Thyroid gland (tissue), 4 donors: ENCODE measurements around the gene KIAA0586. TPM values are rescaled to one million over a fixed set of nuclear protein-coding genes. Genes with fewer than 3 reads are reported as not detected.

ENCODE experiments used
- DNase-seq, 2 donors: peaks; one replicate each; pipeline ENCODE4 v3.0.0-alpha.2; 2019
- H3K27ac ChIP-seq, 3 donors: fragments of 200-600 bp; sonication (generic); 1 replicate in 2 of 3; 2 replicates in 1 of 3; pipeline ENCODE4 v1.5.1; 2016 to 2019; ENCODE audit warnings: mild to moderate bottlenecking in 1 of 3, moderate library complexity in 1 of 3
- H3K27me3 ChIP-seq: fragments of 200-600 bp; sonication (generic); one replicate; pipeline ENCODE4 v1.5.1; 2019
- H3K36me3 ChIP-seq, 2 donors: fragments of 200-600 bp; sonication (generic); one replicate each; pipeline ENCODE4 v1.5.1; 2016 to 2019
- H3K4me1 ChIP-seq, 2 donors: fragments of 200-600 bp; sonication (generic); one replicate each; pipeline ENCODE4 v1.5.1; 2017 to 2019
- H3K4me3 ChIP-seq, 3 donors: fragments of 200-600 bp; sonication (generic); replicated peaks in 1 of 3; 1 replicate in 2 of 3; 2 replicates in 1 of 3; pipeline ENCODE4 v1.5.1; 2016; ENCODE audit warnings: mild to moderate bottlenecking in 1 of 3
- H3K9me3 ChIP-seq: fragments of 200-600 bp; sonication (generic); one replicate; pipeline ENCODE4 v1.5.1; 2017
- POLR2A ChIP-seq, 2 donors: fragments of 450-650 bp; IDR thresholded peaks; one replicate each; pipeline ENCODE4 v1.6.1; 2017; ENCODE audit warnings: antibody characterized with exemption in 2 of 2, mild to moderate bottlenecking in 2 of 2, moderate library complexity in 1 of 2
- WGBS, 2 donors: methylation state at CpG; one replicate each; pipeline ENCODE4 v1.1.5; 2017; 5-methylcytosine and 5-hydroxymethylcytosine counted together
- intact Hi-C: fragments of 100-400 bp; cut with DNase I; formaldehyde crosslinking; loops from one replicate; pipeline ENCODE4 v1.15.1; 2023
- total RNA-seq, 4 donors: library from RNA; depleted of rRNA; stranded (reverse); fragments of >200 nt; gene quantifications; one replicate each; pipeline ENCODE4 v1.2.3, GENCODE V29; 2016
- TF ChIP-seq, protein P1 (sequence below), 6 experiments: fragments of 200-600 bp in 3 of 6; fragments of 450-650 bp in 3 of 6; sonication (generic) in 3 of 6; IDR thresholded peaks; one replicate each; pipeline ENCODE4 v1.5.1; 2016 to 2019; ENCODE audit warnings: antibody characterized with exemption in 6 of 6, mild to moderate bottlenecking in 2 of 6, inconsistent platforms in 1 of 6, moderate library complexity in 1 of 6

The KIAA0586 gene
- total RNA-seq, 4 donors from 2014 or later: 18.7 to 26.3 (median 21.2) TPM

DNA sequence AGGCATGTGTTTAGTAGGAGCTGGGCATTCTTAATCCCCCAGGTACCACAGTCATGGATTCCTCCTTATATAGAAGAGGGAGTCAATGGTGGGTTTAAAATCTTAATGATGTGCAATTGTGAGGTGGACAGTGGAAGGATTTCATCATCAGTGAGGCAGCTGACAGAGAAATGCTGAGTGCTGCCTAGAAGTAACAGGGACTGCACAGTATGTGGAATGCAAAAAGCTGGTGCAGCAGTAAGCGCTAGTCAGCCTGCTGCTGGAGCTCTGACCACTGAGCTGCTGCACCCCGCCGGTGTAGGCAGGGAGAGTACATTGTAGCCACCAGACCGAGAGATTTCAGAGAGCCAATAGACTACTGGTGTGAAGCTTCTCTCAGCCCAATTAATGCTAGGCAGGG is 129.7 kb downstream of the KIAA0586 start:
- Histone ChIP-seq H3K36me3 (no peaks in the 10 kb centered on the region), H3K4me1 (no peaks in the 10 kb centered on the region), H3K4me3 (no peak overlapping the region), H3K9me3 (no peaks in the 10 kb centered on the region), H3K27me3 (no peaks in the 10 kb centered on the region), H3K27ac (no peak overlapping the region)
- no peak for DNase-seq
- intact Hi-C loops: no loop called here
- no peak for TF ChIP-seq POLR2A (IDR thresholded peaks at IDR 0.05)
- TF ChIP-seq, protein P1, sequence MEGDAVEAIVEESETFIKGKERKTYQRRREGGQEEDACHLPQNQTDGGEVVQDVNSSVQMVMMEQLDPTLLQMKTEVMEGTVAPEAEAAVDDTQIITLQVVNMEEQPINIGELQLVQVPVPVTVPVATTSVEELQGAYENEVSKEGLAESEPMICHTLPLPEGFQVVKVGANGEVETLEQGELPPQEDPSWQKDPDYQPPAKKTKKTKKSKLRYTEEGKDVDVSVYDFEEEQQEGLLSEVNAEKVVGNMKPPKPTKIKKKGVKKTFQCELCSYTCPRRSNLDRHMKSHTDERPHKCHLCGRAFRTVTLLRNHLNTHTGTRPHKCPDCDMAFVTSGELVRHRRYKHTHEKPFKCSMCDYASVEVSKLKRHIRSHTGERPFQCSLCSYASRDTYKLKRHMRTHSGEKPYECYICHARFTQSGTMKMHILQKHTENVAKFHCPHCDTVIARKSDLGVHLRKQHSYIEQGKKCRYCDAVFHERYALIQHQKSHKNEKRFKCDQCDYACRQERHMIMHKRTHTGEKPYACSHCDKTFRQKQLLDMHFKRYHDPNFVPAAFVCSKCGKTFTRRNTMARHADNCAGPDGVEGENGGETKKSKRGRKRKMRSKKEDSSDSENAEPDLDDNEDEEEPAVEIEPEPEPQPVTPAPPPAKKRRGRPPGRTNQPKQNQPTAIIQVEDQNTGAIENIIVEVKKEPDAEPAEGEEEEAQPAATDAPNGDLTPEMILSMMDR (IDR thresholded peaks at IDR 0.05): no peak
- 89 to 91% methylated on average over 4 of the region's 4 CpGs for WGBS, 2 donors

DNA sequence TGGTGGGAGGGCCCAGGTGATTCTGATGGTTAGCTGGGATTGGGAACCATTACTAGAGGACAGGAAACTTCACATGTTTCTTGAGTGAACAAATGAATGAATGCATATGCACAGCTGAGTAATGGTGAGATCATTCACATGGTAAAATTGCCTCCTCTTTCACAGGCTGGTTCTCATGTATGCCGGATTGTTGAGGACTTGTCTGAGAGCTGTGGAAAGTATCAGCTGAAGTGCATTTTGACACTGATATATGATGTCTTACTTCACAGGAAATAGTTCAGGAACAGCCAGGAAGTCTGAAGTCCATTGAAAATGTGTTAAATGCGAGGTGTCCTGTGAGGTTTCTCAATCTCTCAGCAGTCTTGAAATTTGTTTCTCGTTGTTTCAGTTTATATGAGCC is 132.7 kb downstream of the KIAA0586 start:
- H3K9me3 ChIP-seq: no peaks in the 10 kb centered on the region
- no peaks in the 10 kb centered on the region for H3K36me3 ChIP-seq
- H3K4me3 ChIP-seq: no peak overlapping the region
- intact Hi-C loops: no loop called here
- H3K27me3 ChIP-seq: no peaks in the 10 kb centered on the region
- no peak for DNase-seq
- no peak overlapping the region for H3K27ac ChIP-seq
- H3K4me1 ChIP-seq: no peaks in the 10 kb centered on the region
- TF ChIP-seq POLR2A (IDR thresholded peaks at IDR 0.05): no peak
- TF ChIP-seq, protein P1 (IDR thresholded peaks at IDR 0.05): no peak
- WGBS, 2 donors: 56 to 62% methylated on average over 3 of the region's 3 CpGs

DNA sequence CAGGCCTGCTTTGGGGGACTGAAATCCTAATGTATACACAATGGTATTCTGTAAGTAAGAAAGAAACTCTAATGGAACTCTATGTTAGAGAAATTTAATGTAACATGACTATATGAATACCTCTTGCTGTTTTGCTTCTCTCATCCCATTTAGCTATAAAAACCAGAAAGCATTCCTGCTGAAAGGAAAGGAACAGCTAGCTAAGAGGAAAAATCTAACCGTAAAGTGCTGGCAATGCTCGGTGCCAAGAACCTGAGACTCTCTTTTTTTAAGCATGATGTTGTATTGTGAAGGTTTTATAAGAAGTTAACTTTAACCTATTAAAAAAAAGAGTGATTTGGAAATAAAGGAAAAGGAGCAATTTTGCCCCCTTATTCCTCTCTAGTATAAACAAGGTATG is 134.6 kb downstream of the KIAA0586 start:
- Histone ChIP-seq H3K9me3 (no peaks in the 10 kb centered on the region), H3K36me3 (no peaks in the 10 kb centered on the region), H3K4me1 (no peaks in the 10 kb centered on the region), H3K27me3 (no peaks in the 10 kb centered on the region), H3K27ac (no peak overlapping the region), H3K4me3 (no peak overlapping the region)
- DNase-seq: no peak
- TF ChIP-seq, protein P1 (IDR thresholded peaks at IDR 0.05): no peak
- TF ChIP-seq POLR2A (IDR thresholded peaks at IDR 0.05): no peak
- intact Hi-C loops: no loop called here
- 66 to 93% methylated on average over 2 of the region's 2 CpGs for WGBS, 2 donors

DNA sequence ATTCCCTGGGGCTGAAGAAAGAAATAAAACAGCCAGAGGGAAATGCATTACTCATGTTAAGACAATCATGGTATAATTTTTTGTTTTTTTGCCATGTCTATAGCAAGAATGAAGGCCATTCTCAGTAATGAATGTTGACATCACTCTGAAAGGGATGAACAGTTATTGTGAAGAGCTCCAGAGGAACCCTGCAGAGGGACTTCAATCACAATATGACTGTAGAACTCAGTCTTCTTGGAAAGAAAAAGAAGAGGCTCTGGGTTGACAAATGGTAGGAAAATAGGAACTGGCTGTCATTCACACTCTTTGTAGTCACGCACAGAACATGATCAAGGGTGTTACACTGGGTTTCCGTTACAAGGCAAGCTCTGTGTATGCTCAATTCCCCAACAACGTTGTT is 136.5 kb downstream of the KIAA0586 start:
- H3K27ac ChIP-seq: no peak overlapping the region
- H3K36me3 ChIP-seq: no peaks in the 10 kb centered on the region
- intact Hi-C loops: no loop called here
- no peak overlapping the region for H3K4me3 ChIP-seq
- no peak for TF ChIP-seq POLR2A (IDR thresholded peaks at IDR 0.05)
- TF ChIP-seq, protein P1 (IDR thresholded peaks at IDR 0.05): no peak
- H3K9me3 ChIP-seq: no peaks in the 10 kb centered on the region
- H3K4me1 ChIP-seq: no peaks in the 10 kb centered on the region
- no peak for DNase-seq
- no peaks in the 10 kb centered on the region for H3K27me3 ChIP-seq
- WGBS, 2 donors: 83 to 87% methylated on average over 3 of the region's 3 CpGs

DNA sequence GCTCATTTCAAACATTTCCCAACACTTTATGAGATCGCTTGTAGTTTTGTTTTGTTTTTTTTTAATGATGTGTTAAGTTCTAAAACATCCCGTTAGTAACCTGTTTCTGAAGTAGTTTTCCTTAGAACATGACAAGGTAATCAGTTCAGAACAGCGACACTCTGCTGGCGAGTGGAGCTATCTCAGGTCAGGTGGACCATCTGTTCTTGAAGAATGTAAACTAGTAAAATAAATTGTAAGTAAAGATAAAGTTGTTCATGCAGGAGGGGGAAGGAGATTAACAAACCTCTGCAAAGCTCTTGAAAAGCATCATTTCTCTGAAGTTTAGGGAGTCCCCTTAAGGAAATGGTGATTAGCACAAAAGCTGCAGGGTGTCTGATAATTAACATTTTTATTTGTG is 138.3 kb downstream of the KIAA0586 start:
- no peak for TF ChIP-seq POLR2A (IDR thresholded peaks at IDR 0.05)
- TF ChIP-seq, protein P1 (IDR thresholded peaks at IDR 0.05): no peak
- no peaks in the 10 kb centered on the region for H3K9me3 ChIP-seq
- intact Hi-C loops: no loop called here
- no peak for DNase-seq
- no peaks in the 10 kb centered on the region for H3K36me3 ChIP-seq
- 83 to 84% methylated on average over 4 of the region's 4 CpGs for WGBS, 2 donors
- H3K27me3 ChIP-seq: no peaks in the 10 kb centered on the region
- no peaks in the 10 kb centered on the region for H3K4me1 ChIP-seq
- no peak overlapping the region for H3K4me3 ChIP-seq
- no peak overlapping the region for H3K27ac ChIP-seq
